ENCODE data around the gene HCST.
A peak's percentile ranks its signal among the peaks of the same experiment; 100 is the strongest.

HCST gene

GRCh38 chr19:35929876-35930275 lies 27.5 kb downstream of the HCST start:
- no peak overlapping the region for H3K4me3 ChIP-seq (ENCODE audit: low read depth, low read length)
- TF ChIP-seq MYC (IDR thresholded peaks at IDR 0.05; ENCODE audit: low read depth, low read length) (no peak), CTCF (IDR thresholded peaks at IDR 0.05; ENCODE audit: low read depth, low read length) (no peak), POLR2A (IDR thresholded peaks at IDR 0.05; ENCODE audit: extremely low read depth, insufficient read length) (no peak), MAX (IDR thresholded peaks at IDR 0.05; ENCODE audit: low read depth, low read length) (no peak)
- DNase-seq (ENCODE audit: low read depth) = peak; percentile 9

DNA sequence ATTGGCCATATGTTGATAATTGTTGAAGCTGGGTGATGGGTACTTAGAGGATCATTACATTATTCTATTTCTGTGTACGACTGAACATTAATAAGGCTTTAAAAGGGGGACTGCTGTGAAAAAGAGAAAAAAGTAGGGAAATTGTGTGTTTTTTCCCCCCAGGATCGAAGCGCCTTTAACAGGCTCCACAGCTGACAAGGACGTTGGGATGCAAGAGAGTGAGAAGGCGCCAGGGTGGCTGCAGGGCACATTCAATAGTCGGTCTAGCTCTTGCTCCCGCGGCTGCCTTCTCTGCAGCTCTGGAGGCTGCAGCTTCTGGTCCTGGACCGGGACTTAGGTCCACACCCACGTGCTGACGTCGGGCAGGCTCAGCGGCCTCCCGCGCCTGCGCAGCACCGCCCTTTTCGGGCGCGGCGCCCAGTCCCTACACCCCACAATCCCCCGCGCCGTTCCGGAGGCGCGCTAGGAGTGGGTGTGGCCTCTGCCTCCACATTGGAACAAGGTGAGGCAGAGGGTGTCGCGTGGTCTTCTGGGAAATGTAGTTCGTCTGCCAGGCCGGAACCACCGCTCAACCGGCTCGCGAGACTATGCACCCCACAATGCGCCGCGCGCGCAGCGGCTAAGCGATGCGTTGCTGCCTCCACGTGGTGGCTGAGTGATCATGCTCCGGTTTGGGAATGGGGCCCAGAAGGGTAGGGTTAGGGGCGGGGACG lies 29.0 kb downstream of the HCST start:
- H3K4me3 ChIP-seq (ENCODE audit: low read depth, low read length) = peak overlapping the region; percentile 47
- TF ChIP-seq POLR2A (IDR thresholded peaks at IDR 0.05; ENCODE audit: extremely low read depth, insufficient read length) (peak; percentile 81), CTCF (IDR thresholded peaks at IDR 0.05; ENCODE audit: low read depth, low read length) (peak; percentile 56), MAX (IDR thresholded peaks at IDR 0.05; ENCODE audit: low read depth, low read length) (peak; percentile 91), MYC (IDR thresholded peaks at IDR 0.05; ENCODE audit: low read depth, low read length) (peak; percentile 85)

DNA sequence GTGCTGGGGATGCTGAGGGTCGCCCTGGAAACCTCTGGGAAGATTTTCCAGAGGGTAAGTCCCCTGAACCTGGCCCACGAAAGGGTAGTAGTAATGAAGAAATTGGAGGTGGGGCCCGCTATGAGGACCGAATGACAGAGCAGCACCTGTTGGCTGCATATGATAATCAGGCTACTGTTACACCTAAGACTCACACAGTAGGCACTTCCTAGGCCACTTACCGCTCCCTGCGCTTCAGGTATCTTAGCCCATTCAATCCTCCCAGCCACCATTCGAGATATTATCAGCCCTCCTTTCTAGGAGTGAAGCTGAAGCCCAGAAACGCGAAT lies 29.5 kb downstream of the HCST start:
- no peak overlapping the region for H3K4me3 ChIP-seq (ENCODE audit: low read depth, low read length)
- no peak for DNase-seq (ENCODE audit: low read depth)
- TF ChIP-seq CTCF (IDR thresholded peaks at IDR 0.05; ENCODE audit: low read depth, low read length) (no peak), MAX (IDR thresholded peaks at IDR 0.05; ENCODE audit: low read depth, low read length) (no peak), POLR2A (IDR thresholded peaks at IDR 0.05; ENCODE audit: extremely low read depth, insufficient read length) (no peak), MYC (IDR thresholded peaks at IDR 0.05; ENCODE audit: low read depth, low read length) (no peak)

More for the DNA sequence above, 29.0 kb downstream of the HCST start:
- peak; percentile 98 for DNase-seq (ENCODE audit: low read depth)

DNA sequence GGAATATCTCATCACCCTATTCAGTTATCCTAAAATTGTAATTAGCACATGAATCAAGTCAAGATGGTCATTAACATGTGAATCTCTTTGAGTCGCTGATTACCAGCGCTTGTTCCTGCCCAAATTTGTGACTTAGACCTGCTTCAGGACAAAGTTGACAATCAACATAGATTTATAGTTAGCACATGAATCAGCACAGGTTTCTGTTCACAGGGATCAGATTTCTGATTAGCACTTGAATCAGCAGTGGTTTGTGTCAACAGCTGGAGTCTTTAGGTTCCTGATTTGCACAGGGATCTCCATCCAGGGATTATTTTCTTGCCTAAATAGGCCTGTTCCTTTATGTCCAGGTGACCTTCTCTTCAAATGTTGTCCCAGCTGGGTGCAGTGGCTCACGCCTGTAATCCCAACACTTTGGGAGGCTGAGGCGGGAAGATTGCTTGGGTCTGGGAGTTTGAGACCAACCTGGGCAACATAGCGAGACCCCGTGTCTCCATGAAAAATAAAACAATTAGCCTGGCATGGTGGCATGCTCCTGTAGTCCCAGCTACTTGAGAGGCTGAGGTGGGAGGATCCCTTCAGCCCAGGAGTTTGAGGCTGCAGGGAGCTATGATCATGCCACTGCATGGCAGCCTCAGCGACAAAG lies 30.1 kb downstream of the HCST start:
- H3K4me3 ChIP-seq (ENCODE audit: low read depth, low read length) = no peak overlapping the region
- TF ChIP-seq POLR2A (IDR thresholded peaks at IDR 0.05; ENCODE audit: extremely low read depth, insufficient read length) (no peak), MAX (IDR thresholded peaks at IDR 0.05; ENCODE audit: low read depth, low read length) (no peak), MYC (IDR thresholded peaks at IDR 0.05; ENCODE audit: low read depth, low read length) (no peak), CTCF (IDR thresholded peaks at IDR 0.05; ENCODE audit: low read depth, low read length) (no peak)
- DNase-seq (ENCODE audit: low read depth) = no peak

DNA sequence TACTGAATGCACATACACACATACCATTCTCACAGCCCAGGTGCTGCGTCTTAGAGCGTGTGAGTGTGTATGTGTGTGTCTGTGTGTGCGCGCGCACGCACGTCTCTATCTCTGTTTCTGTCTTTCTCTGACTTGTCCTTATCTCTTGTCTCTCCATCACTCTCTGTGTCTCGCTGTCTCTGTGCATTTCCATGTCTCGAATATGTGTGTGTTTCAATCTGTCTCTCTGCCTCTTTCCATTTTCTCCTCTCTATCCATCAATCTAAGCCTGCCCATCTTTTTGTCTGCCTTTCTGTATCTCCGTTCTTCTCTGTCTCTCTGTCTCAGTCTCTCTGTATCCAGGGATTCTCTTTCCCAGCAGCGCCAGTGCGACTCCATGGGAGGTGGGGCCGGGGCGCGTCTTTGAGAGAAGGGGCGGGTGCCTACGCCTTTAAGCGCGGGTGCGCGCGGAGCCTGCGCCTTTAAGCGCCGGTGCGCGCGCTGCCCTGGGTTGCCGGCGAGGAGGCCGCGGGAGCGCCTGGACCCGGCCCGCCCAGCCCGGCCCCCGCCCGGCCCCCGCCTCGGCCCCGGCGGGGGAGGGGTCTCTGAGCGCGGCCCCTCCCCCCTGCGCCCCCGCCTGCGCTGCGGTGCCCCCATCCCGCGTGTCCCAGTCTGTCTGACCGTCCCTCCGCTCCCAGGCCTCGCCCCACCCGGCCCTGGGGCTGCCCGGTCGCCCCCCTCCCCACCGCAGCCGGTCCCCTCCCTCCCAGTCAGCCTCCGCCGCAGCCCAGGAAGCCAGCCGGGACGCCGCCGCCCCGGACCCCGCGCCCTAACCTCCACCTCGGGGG lies 33.8 kb downstream of the HCST start, which contains the start of gene LRFN3:
Gene LRFN3 (plus strand): TSS at position 464 of the 827 bp plus-strand sequence. CDS start 3,052 bp downstream, outside the sequence.
- DNase-seq (ENCODE audit: low read depth) = peak; percentile 20
- no peak within 1 kb of the TSS for H3K4me3 ChIP-seq (ENCODE audit: low read depth, low read length)
- TF ChIP-seq MYC (IDR thresholded peaks at IDR 0.05; ENCODE audit: low read depth, low read length) (no peak), CTCF (IDR thresholded peaks at IDR 0.05; ENCODE audit: low read depth, low read length) (no peak), POLR2A (IDR thresholded peaks at IDR 0.05; ENCODE audit: extremely low read depth, insufficient read length) (no peak), MAX (IDR thresholded peaks at IDR 0.05; ENCODE audit: low read depth, low read length) (no peak)

Measured in NB4 (cell line).